ENCODE results near the gene C19orf73.

C19orf73 gene

GRCh38 chr19:49120868-49121267 is 1.9 kb upstream of the C19orf73 start:
- FAIRE-seq, result no peak

- FAIRE-seq, result no peak
Observed at GRCh38 chr19:49120325-49120683, 1.4 kb upstream of the C19orf73 start.

- FAIRE-seq, result no peak
Observed at GRCh38 chr19:49119411-49120324, 725 bp upstream of the C19orf73 start, which contains the start of gene PPFIA3. TSS of gene PPFIA3 (plus strand) at chr19:49119544. CDS start at chr19:49127874, 8,330 bp downstream.

GRCh38 chr19:49117677-49118564 is 1.0 kb downstream of the C19orf73 start:
- no peak for FAIRE-seq

GRCh38 chr19:49116544-49116943 is 2.4 kb downstream of the C19orf73 start:
- FAIRE-seq, result no peak

- FAIRE-seq, result no peak
Observed at GRCh38 chr19:49114630-49115363, 4.1 kb downstream of the C19orf73 start.

- no peak for FAIRE-seq
Observed at GRCh38 chr19:49113762-49114629, 4.9 kb downstream of the C19orf73 start, which contains the start of gene LIN7B. TSS of gene LIN7B (plus strand) at chr19:49114370. CDS start at chr19:49114405, 35 bp downstream.

GRCh38 chr19:49111218-49111998 is 7.5 kb downstream of the C19orf73 start:
- no peak for FAIRE-seq

- no peak for FAIRE-seq
Observed at GRCh38 chr19:49110567-49110966, 8.4 kb downstream of the C19orf73 start.

GRCh38 chr19:49109569-49110233 is 9.2 kb downstream of the C19orf73 start:
- no peak for FAIRE-seq

- FAIRE-seq, result no peak
Observed at GRCh38 chr19:49109051-49109450, 9.9 kb downstream of the C19orf73 start.

GRCh38 chr19:49107625-49108459 is 11.1 kb downstream of the C19orf73 start:
- FAIRE-seq, result no peak

GRCh38 chr19:49106648-49107135 is 12.3 kb downstream of the C19orf73 start:
- FAIRE-seq, result no peak

GRCh38 chr19:49104229-49104864 is 14.6 kb downstream of the C19orf73 start:
- FAIRE-seq, result no peak

GRCh38 chr19:49103331-49104085 is 15.4 kb downstream of the C19orf73 start:
- FAIRE-seq, result no peak

GRCh38 chr19:49102303-49102702 is 16.6 kb downstream of the C19orf73 start:
- FAIRE-seq, result no peak

- no peak for FAIRE-seq
Observed at GRCh38 chr19:49101160-49101559, 17.8 kb downstream of the C19orf73 start.

GRCh38 chr19:49098795-49099194 is 20.1 kb downstream of the C19orf73 start:
- no peak for FAIRE-seq
